ENCODE measurements around the gene SLC38A11.

Gene SLC38A11

DNA sequence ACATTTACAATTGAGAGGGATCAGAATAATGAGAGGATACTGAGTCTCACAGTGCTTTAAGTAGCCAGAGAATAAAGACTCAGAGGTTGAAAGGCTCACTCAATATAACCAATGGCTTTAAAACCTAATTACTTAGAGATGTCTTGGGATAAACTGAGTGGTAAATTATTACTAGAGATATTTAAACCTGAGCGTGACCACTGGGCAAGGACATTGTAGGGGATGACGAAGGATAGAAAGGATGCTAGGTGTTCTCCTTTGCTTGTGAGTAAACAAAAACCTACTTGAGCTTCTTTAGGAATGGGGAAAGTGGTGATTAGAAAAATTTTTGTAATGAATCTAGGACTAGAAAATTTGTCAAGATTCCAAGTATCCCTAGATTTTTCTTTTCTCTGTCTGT is 12.0 kb upstream of the SLC38A11 start:
- ATAC-seq, result no peak
- TF ChIP-seq OSR1 (CRISPR knock-in tag; IDR thresholded peaks at IDR 0.05) (no peak), TSHZ2 (CRISPR knock-in tag; IDR thresholded peaks at IDR 0.05) (no peak), PPARA (CRISPR knock-in tag; IDR thresholded peaks at IDR 0.05; ENCODE audit: borderline replicate concordance) (no peak), GLIS3 (CRISPR knock-in tag; IDR thresholded peaks at IDR 0.05) (no peak), ISL1 (CRISPR knock-in tag; IDR thresholded peaks at IDR 0.05) (no peak), ZFP30 (CRISPR knock-in tag; IDR thresholded peaks at IDR 0.05) (no peak), CSDC2 (CRISPR knock-in tag; IDR thresholded peaks at IDR 0.05) (no peak), PATZ1 (CRISPR knock-in tag; IDR thresholded peaks at IDR 0.05; ENCODE audit: borderline replicate concordance) (no peak), ZC3H10 (CRISPR knock-in tag; IDR thresholded peaks at IDR 0.05) (no peak), ZNF8 (CRISPR knock-in tag; IDR thresholded peaks at IDR 0.05) (no peak), ZNF70 (CRISPR knock-in tag; IDR thresholded peaks at IDR 0.05) (no peak), RARB (CRISPR knock-in tag; IDR thresholded peaks at IDR 0.05) (no peak), ZNF565 (CRISPR knock-in tag; conservative IDR thresholded peaks at IDR 0.05; ENCODE audit: low read depth) (no peak), CREB5 (CRISPR knock-in tag; IDR thresholded peaks at IDR 0.05; ENCODE audit: low read depth) (no peak), ESRRG (CRISPR knock-in tag; IDR thresholded peaks at IDR 0.05) (no peak), BACH2 (CRISPR knock-in tag; IDR thresholded peaks at IDR 0.05; ENCODE audit: borderline replicate concordance) (no peak)
- TF ChIP-seq, protein P1, sequence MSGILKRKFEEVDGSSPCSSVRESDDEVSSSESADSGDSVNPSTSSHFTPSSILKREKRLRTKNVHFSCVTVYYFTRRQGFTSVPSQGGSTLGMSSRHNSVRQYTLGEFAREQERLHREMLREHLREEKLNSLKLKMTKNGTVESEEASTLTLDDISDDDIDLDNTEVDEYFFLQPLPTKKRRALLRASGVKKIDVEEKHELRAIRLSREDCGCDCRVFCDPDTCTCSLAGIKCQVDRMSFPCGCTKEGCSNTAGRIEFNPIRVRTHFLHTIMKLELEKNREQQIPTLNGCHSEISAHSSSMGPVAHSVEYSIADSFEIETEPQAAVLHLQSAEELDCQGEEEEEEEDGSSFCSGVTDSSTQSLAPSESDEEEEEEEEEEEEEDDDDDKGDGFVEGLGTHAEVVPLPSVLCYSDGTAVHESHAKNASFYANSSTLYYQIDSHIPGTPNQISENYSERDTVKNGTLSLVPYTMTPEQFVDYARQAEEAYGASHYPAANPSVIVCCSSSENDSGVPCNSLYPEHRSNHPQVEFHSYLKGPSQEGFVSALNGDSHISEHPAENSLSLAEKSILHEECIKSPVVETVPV (CRISPR knock-in tag; IDR thresholded peaks at IDR 0.05), result no peak

GRCh38 chr2:164964700-164965099 is 9.4 kb upstream of the SLC38A11 start:
- no peak for TF ChIP-seq ZNF565 (CRISPR knock-in tag; conservative IDR thresholded peaks at IDR 0.05; ENCODE audit: low read depth)
- TF ChIP-seq, protein P1 (CRISPR knock-in tag; IDR thresholded peaks at IDR 0.05), result no peak
- TF ChIP-seq BACH2 (CRISPR knock-in tag; IDR thresholded peaks at IDR 0.05; ENCODE audit: borderline replicate concordance), result no peak
- no peak for TF ChIP-seq PATZ1 (CRISPR knock-in tag; IDR thresholded peaks at IDR 0.05; ENCODE audit: borderline replicate concordance)
- no peak for TF ChIP-seq GLIS3 (CRISPR knock-in tag; IDR thresholded peaks at IDR 0.05)
- no peak for TF ChIP-seq ISL1 (CRISPR knock-in tag; IDR thresholded peaks at IDR 0.05)
- TF ChIP-seq ARNTL (CRISPR knock-in tag; IDR thresholded peaks at IDR 0.05; ENCODE audit: borderline replicate concordance, low read depth), result no peak
- no peak for ATAC-seq

GRCh38 chr2:164960159-164960558 is 4.8 kb upstream of the SLC38A11 start:
- ATAC-seq, result peak; percentile 51; the same call in 2 of the 3 replicates
- TF ChIP-seq ZFP30 (CRISPR knock-in tag; IDR thresholded peaks at IDR 0.05) (no peak), ZNF70 (CRISPR knock-in tag; IDR thresholded peaks at IDR 0.05) (no peak), CSDC2 (CRISPR knock-in tag; IDR thresholded peaks at IDR 0.05) (no peak), ZNF8 (CRISPR knock-in tag; IDR thresholded peaks at IDR 0.05) (no peak), ZNF565 (CRISPR knock-in tag; conservative IDR thresholded peaks at IDR 0.05; ENCODE audit: low read depth) (no peak), ESRRG (CRISPR knock-in tag; IDR thresholded peaks at IDR 0.05) (no peak), OSR1 (CRISPR knock-in tag; IDR thresholded peaks at IDR 0.05) (no peak), TSHZ2 (CRISPR knock-in tag; IDR thresholded peaks at IDR 0.05) (no peak), RARB (CRISPR knock-in tag; IDR thresholded peaks at IDR 0.05) (no peak)
- TF ChIP-seq, protein P1 (CRISPR knock-in tag; IDR thresholded peaks at IDR 0.05), result no peak

Measured in SK-N-SH treated with all-trans-retinoic acid at 6 μM for 48 hours (cell line).